ENCODE measurements around the gene LRMDA. TPM values are rescaled to one million over a fixed set of nuclear protein-coding genes. Genes with fewer than 3 reads are reported as not detected.

Gene LRMDA
- polyA plus RNA-seq, 1 donor (not counting 4 experiments of a cell fraction or from before 2014, with no cell fraction given) = not detected

- Histone ChIP-seq H3K79me2 (ENCODE audit: control insufficient read depth, insufficient read depth, low read length) (peaks cover 30% of the 10 kb centered on the region), H3K4me3 (ENCODE audit: control insufficient read depth in 2 of 3, extremely low read depth in 1 of 3, insufficient read depth in 2 of 3, low read depth in 1 of 3, low read length in 3 of 3) (peak overlapping the region; percentile 24 to 59 (median 53)), H4K20me1 (ENCODE audit: control insufficient read depth, extremely low read depth, insufficient read depth, low read length) (no peaks in the 10 kb centered on the region), H3K9me3 (ENCODE audit: control insufficient read depth, low read depth, low read length) (no peaks in the 10 kb centered on the region), H3K27me3 (ENCODE audit: control insufficient read depth, extremely low read depth, insufficient read depth, low read length) (no peaks in the 10 kb centered on the region), H2AFZ (ENCODE audit: control insufficient read depth, low read length) (no peak overlapping the region), H3K27ac (ENCODE audit: control insufficient read depth, insufficient read depth, low read length) (peak overlapping the region; percentile 10), H3K4me2 (ENCODE audit: control insufficient read depth, extremely low read depth, insufficient read depth, low read depth, low read length) (peak overlapping the region; percentile 50), H3K9me1 (ENCODE audit: control insufficient read depth, extremely low read depth, insufficient read depth, low read length) (no peaks in the 10 kb centered on the region), H3K9ac (ENCODE audit: control insufficient read depth, extremely low read depth, insufficient read depth, low read length) (peak overlapping the region; percentile 56), H3K36me3 (ENCODE audit: control insufficient read depth in 2 of 2, extremely low read depth in 1 of 2, insufficient read depth in 2 of 2, low read length in 2 of 2) (peaks cover 0 to 4% of the 10 kb centered on the region in 2 experiments), H3K4me1 (ENCODE audit: control insufficient read depth, extremely low read depth, insufficient read depth, low read length) (peaks cover 11% of the 10 kb centered on the region)
- dilution Hi-C loops (cut with MboI; ENCODE audit: extremely low pct_ligation_motif_present, low sequenced_read_pairs) = no loop called here
- no peak for TF ChIP-seq EZH2 (IDR thresholded peaks at IDR 0.05; ENCODE audit: low read length)
- no peak for TF ChIP-seq CTCF (optimal IDR thresholded peaks at IDR 0.05 in 1 of 3, IDR thresholded peaks at IDR 0.05 in 1 of 3, conservative IDR thresholded peaks at IDR 0.05 in 1 of 3; ENCODE audit: extremely low read depth in 1 of 3, insufficient read depth in 2 of 3, low read length in 3 of 3)
- DNase-seq (ENCODE audit: low read depth, low spot score) = no peak
- no peak for FAIRE-seq
Observed at GRCh38 chr10:75397496-75398199, 33.8 kb upstream of the LRMDA start.

GRCh38 chr10:75398200-75398691 is 33.2 kb upstream of the LRMDA start:
- Histone ChIP-seq H3K79me2 (ENCODE audit: control insufficient read depth, insufficient read depth, low read length) (peaks cover 30% of the 10 kb centered on the region), H3K9ac (ENCODE audit: control insufficient read depth, extremely low read depth, insufficient read depth, low read length) (peak overlapping the region; percentile 60), H3K27me3 (ENCODE audit: control insufficient read depth, extremely low read depth, insufficient read depth, low read length) (no peaks in the 10 kb centered on the region), H3K36me3 (ENCODE audit: control insufficient read depth in 2 of 2, extremely low read depth in 1 of 2, insufficient read depth in 2 of 2, low read length in 2 of 2) (peaks cover 0 to 4% of the 10 kb centered on the region in 2 experiments), H3K9me1 (ENCODE audit: control insufficient read depth, extremely low read depth, insufficient read depth, low read length) (no peaks in the 10 kb centered on the region), H4K20me1 (ENCODE audit: control insufficient read depth, extremely low read depth, insufficient read depth, low read length) (no peaks in the 10 kb centered on the region), H3K9me3 (ENCODE audit: control insufficient read depth, low read depth, low read length) (no peaks in the 10 kb centered on the region), H3K4me2 (ENCODE audit: control insufficient read depth, extremely low read depth, insufficient read depth, low read depth, low read length) (peak overlapping the region; percentile 50), H3K4me1 (ENCODE audit: control insufficient read depth, extremely low read depth, insufficient read depth, low read length) (peaks cover 15% of the 10 kb centered on the region), H3K27ac (ENCODE audit: control insufficient read depth, insufficient read depth, low read length) (no peak overlapping the region), H2AFZ (ENCODE audit: control insufficient read depth, low read length) (no peak overlapping the region), H3K4me3 (ENCODE audit: control insufficient read depth in 2 of 3, extremely low read depth in 1 of 3, insufficient read depth in 2 of 3, low read depth in 1 of 3, low read length in 3 of 3) (peak overlapping the region in 2 of 3 experiments; percentile 59)
- no peak for FAIRE-seq
- dilution Hi-C loops (cut with MboI; ENCODE audit: extremely low pct_ligation_motif_present, low sequenced_read_pairs) = no loop called here
- TF ChIP-seq CTCF (optimal IDR thresholded peaks at IDR 0.05 in 1 of 3, IDR thresholded peaks at IDR 0.05 in 1 of 3, conservative IDR thresholded peaks at IDR 0.05 in 1 of 3; ENCODE audit: extremely low read depth in 1 of 3, insufficient read depth in 2 of 3, low read length in 3 of 3) (no peak), EZH2 (IDR thresholded peaks at IDR 0.05; ENCODE audit: low read length) (no peak)
- no peak for DNase-seq (ENCODE audit: low read depth, low spot score)

Measured in keratinocyte (primary cell).